K562 (cell line): ENCODE data around the gene SELL. TPM values are rescaled to one million over a fixed set of nuclear protein-coding genes. Genes with fewer than 3 reads are reported as not detected.

Experiments used
- ATAC-seq: fragments of 200-7000 bp; cut with Tn5 transposase; 3 replicates; pipeline ENCODE4 v1.9.1; 2020; ENCODE audit warnings: moderate library complexity
- BruUV-seq: library from RNA; stranded (reverse); fragments of 400-500 nt; replicated peaks from 2 replicates; lab custom pipeline; 2021; lab: Mats Ljungman, UMichigan
- CTCF ChIA-PET: fragments of 300-600 bp; formaldehyde crosslinking; extraction: SDS; loops from one replicate; lab custom pipeline; 2021; ENCODE audit warnings: low intra/inter-chr PET ratio; lab: Yijun Ruan, JAX
- POLR2A ChIA-PET: fragments of 300-600, 350-650 bp; sonication (Branson Sonifier 250); formaldehyde crosslinking; extraction: SDS; loops from one replicate; lab custom pipeline; 2021; ENCODE audit warnings: antibody characterized with exemption, inconsistent platforms; lab: Yijun Ruan, JAX
- DNase-seq, 4 experiments: peaks; one replicate each; pipeline versions ENCODE4 v3.0.0 to v3.0.0-alpha.2; 2011 to 2018; ENCODE audit warnings: low spot score in 3 of 4, mixed read lengths in 3 of 4; ENCODE audit errors: extremely low read depth in 1 of 4
- FAIRE-seq: peaks from 2 replicates; lab custom pipeline; 2011; peaks lifted over from hg19 to GRCh38; lab: Jason Lieb, UNC
- H2AFZ ChIP-seq: 2 replicates; pipeline ENCODE4 v1.6.0; 2011; ENCODE audit warnings: low read depth, low read length, control low read depth, inconsistent platforms
- H3K27ac ChIP-seq: fragments of 200-600 bp; 3 replicates; pipeline ENCODE4 v1.8.0; 2011; ENCODE audit warnings: low read depth, mild to moderate bottlenecking, control low read depth, inconsistent platforms, low read length, moderate library complexity, mixed read lengths; ENCODE audit errors: extremely low read depth
- H3K27me3 ChIP-seq, 2 experiments: fragments of 300-600 bp in 1 of 2; 2 replicates in 1 of 2; 3 replicates in 1 of 2; pipeline versions ENCODE4 v1.6.0 to v1.8.0; 2011; ENCODE audit warnings: inconsistent platforms in 2 of 2, low read length in 2 of 2, mild to moderate bottlenecking in 1 of 2, mixed read lengths in 1 of 2, moderate library complexity in 1 of 2; ENCODE audit not compliant: control insufficient read depth in 2 of 2, insufficient read depth in 2 of 2
- H3K36me3 ChIP-seq: fragments of 300-600 bp; 3 replicates; pipeline ENCODE4 v1.8.0; 2011; ENCODE audit warnings: mild to moderate bottlenecking, low read length, inconsistent platforms; ENCODE audit not compliant: control insufficient read depth, insufficient read depth
- H3K4me1 ChIP-seq, 2 experiments: fragments of 200-600 bp in 1 of 2; replicated peaks in 1 of 2; 2 replicates in 1 of 2; 3 replicates in 1 of 2; pipeline versions ENCODE4 v1.5.1 to v1.8.0; 2011; ENCODE audit warnings: inconsistent platforms in 2 of 2, low read length in 2 of 2, mild to moderate bottlenecking in 1 of 2, mixed read lengths in 1 of 2, moderate library complexity in 1 of 2; ENCODE audit not compliant: control insufficient read depth in 2 of 2, insufficient read depth in 2 of 2
- H3K4me2 ChIP-seq: 2 replicates; pipeline ENCODE4 v1.6.1; 2011; ENCODE audit warnings: low read length, control low read depth, inconsistent platforms, mixed read lengths; ENCODE audit not compliant: insufficient read depth
- H3K4me3 ChIP-seq: fragments of 200-600 bp; sonication (generic), shearing (Covaris generic); 2 replicates; pipeline ENCODE4 v1.5.1; 2016; ENCODE audit warnings: control low read depth, inconsistent platforms
- H3K79me2 ChIP-seq: fragments of 200-600 bp; 3 replicates; pipeline ENCODE4 v1.8.0; 2011; ENCODE audit warnings: low read length, inconsistent platforms; ENCODE audit not compliant: control insufficient read depth, insufficient read depth
- H3K9ac ChIP-seq, 2 experiments: 2 replicates each; pipeline versions ENCODE4 v1.6.0 to v1.6.1; 2011; ENCODE audit warnings: low read depth in 2 of 2, low read length in 2 of 2, control low read depth in 1 of 2, inconsistent platforms in 1 of 2, mild to moderate bottlenecking in 1 of 2, mixed read lengths in 1 of 2; ENCODE audit not compliant: insufficient read depth in 1 of 2
- H3K9me1 ChIP-seq: one replicate; pipeline ENCODE4 v1.6.0; 2011; ENCODE audit warnings: inconsistent platforms, mild to moderate bottlenecking, low read length, moderate library complexity; ENCODE audit not compliant: control insufficient read depth, insufficient read depth
- H3K9me3 ChIP-seq: replicated peaks from 2 replicates; pipeline ENCODE4 v1.5.1; 2011; ENCODE audit warnings: low read depth, low read length, inconsistent platforms; ENCODE audit not compliant: control insufficient read depth, insufficient read depth
- H4K20me1 ChIP-seq: replicated peaks from 2 replicates; pipeline ENCODE4 v1.6.1; 2011; ENCODE audit warnings: low read length, inconsistent platforms, mixed read lengths; ENCODE audit not compliant: control insufficient read depth, insufficient read depth
- EP400 ChIP-seq: fragments of 450-650 bp; IDR thresholded peaks from 2 replicates; pipeline ENCODE4 v1.6.1; 2017; ENCODE audit warnings: antibody characterized with exemption, mild to moderate bottlenecking, moderate library complexity
- POLR3A ChIP-seq: IDR thresholded peaks from 2 replicates; pipeline ENCODE4 v1.6.1; 2011; ENCODE audit warnings: borderline replicate concordance, mild to moderate bottlenecking, moderate library complexity; ENCODE audit not compliant: insufficient read length, insufficient read depth; ENCODE audit errors: extremely low read depth
- RB1 ChIP-seq: fragments of 450-650 bp; IDR thresholded peaks from 2 replicates; pipeline ENCODE4 v1.6.1; 2017; ENCODE audit warnings: low read depth, mild to moderate bottlenecking
- RFX7 ChIP-seq: fragments of 250-450 bp; sonication (Bioruptor Pico); IDR thresholded peaks from 2 replicates; pipeline ENCODE4 v1.5.1; 2021; ENCODE audit warnings: mild to moderate bottlenecking
- WGBS: fragments of 100-300 bp; shearing (Covaris generic); methylation state at CpG from one replicate; pipeline ENCODE4 v1.1.6; 2016; ENCODE audit warnings: low coverage, mixed read lengths; ENCODE audit not compliant: insufficient coverage; ENCODE audit errors: missing lambda C conversion rate; 5-methylcytosine and 5-hydroxymethylcytosine counted together
- in situ Hi-C: fragments of 300-500 bp; cut with MboI; formaldehyde crosslinking; loops from 4 replicates; pipeline ENCODE4 v1.15.0; 2018; ENCODE audit warnings: inconsistent platforms, mixed read lengths
- intact Hi-C: fragments of 100-400 bp; cut with micrococcal nuclease; formaldehyde crosslinking; loops from 2 replicates; pipeline ENCODE4 v1.14.2; 2022
- polyA plus RNA-seq, 8 experiments: library from polyadenylated mRNA; depleted of rRNA in 4 of 8; stranded (reverse) in 5 of 8; unstranded in 3 of 8; fragments of >200 nt; fragmentation: Nextera tagmentation in 2 of 8; fragmentation: Illumina TruSeq in 1 of 8; extraction: Ambion mirVana in 2 of 8; extraction: Trizol in 1 of 8; gene quantifications; 2 replicates each; pipeline versions ENCODE4 v1.2.1 to v1.2.3, GENCODE V29; 2011 to 2014; ENCODE audit warnings: inconsistent platforms in 1 of 8, missing spikeins in 1 of 8
- total RNA-seq, 7 experiments: library from RNA; depleted of rRNA in 6 of 7; stranded (reverse); fragments of >200 nt in 6 of 7; fragmentation: Illumina TruSeq in 2 of 7; extraction: Trizol in 2 of 7; gene quantifications; 2 replicates each; pipeline versions ENCODE4 v1.2.1 to v1.2.3, GENCODE V29; 2011 to 2021; ENCODE audit warnings: low replicate concordance in 1 of 7
- TF ChIP-seq, protein P1 (sequence below): fragments of 450-650 bp; formaldehyde crosslinking; IDR thresholded peaks from 2 replicates; pipeline ENCODE4 v1.4.0; 2020; ENCODE audit warnings: mild to moderate bottlenecking
- TF ChIP-seq, protein P2 (sequence below), 2 experiments: fragments of 450-650 bp in 1 of 2; IDR thresholded peaks; 2 replicates each; pipeline ENCODE4 v1.6.1; 2011 to 2017; ENCODE audit warnings: low read depth in 2 of 2, antibody characterized with exemption in 1 of 2, borderline replicate concordance in 1 of 2, low read length in 1 of 2, mild to moderate bottlenecking in 1 of 2, mixed read lengths in 1 of 2; ENCODE audit not compliant: control insufficient read depth in 1 of 2
- TF ChIP-seq, protein P3 (sequence below): sonication (generic); formaldehyde crosslinking; IDR thresholded peaks from 2 replicates; pipeline ENCODE4 v1.8.1; 2023; ENCODE audit warnings: mild to moderate bottlenecking, missing genetic modification reagents
- TF ChIP-seq, protein P4 (sequence below): sonication (generic); formaldehyde crosslinking; IDR thresholded peaks from 2 replicates; pipeline ENCODE4 v1.8.1; 2022; ENCODE audit warnings: missing genetic modification reagents

SELL gene
- total and polyA plus RNA-seq, 9 of the 15 experiments (the other 6 are each of a cell fraction or from before 2014, with no cell fraction given) = 0.51 TPM; not detected in 8

DNA sequence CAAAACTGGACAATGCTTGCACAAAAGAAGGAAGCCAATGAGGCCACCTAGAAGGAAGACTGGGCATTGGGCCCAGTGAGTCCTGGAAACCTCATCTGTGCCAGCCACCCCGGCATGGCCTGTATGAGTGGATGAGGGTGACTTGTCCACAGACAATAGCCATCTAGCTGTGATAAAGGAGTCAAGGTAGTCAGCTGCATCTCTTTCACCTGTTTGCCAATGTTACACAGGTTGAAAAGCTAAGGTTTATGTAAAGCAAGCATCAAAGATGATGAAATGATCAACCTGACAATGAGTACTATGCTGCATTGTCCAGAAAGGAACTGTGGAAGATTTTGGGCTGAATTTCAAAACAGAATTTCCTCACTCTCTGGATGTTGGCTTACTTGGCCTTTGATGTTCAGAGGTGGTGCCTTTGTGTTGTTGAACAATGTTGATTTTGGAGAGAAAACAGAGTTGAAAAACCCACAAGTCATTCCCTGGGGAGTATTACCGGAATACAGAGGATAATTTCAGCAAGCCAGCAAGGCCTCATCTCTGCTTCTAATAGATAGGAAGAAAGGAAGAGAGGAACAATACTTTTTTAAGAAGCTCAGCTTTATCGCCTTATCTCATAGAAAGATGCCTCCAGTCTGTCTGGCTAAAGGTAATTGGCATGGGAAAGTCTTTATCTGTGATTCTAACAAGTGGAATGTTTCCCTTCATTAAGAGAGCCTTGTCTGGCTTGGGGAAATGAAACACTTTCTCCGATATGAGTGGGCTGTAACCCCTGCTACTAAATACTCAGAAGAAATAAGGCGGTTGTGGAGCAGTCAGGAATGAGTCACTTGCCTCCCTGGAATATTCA lies 33.8 kb upstream of the SELL start:
- intact Hi-C loops (no loop called here), in situ Hi-C loops (no loop called here)
- Histone ChIP-seq H3K9me3 (no peaks in the 10 kb centered on the region), H3K27me3 (no peaks in the 10 kb centered on the region), H2AFZ (no peak overlapping the region), H3K9me1 (no peaks in the 10 kb centered on the region), H3K27ac (no peak overlapping the region), H3K9ac (no peak overlapping the region), H3K36me3 (no peaks in the 10 kb centered on the region), H3K4me3 (no peak overlapping the region), H4K20me1 (no peaks in the 10 kb centered on the region), H3K4me1 (no peaks in the 10 kb centered on the region), H3K4me2 (no peak overlapping the region), H3K79me2 (no peaks in the 10 kb centered on the region)
- 1% methylated on average over 5 of the region's 5 CpGs for WGBS
- DNase-seq (no peak), FAIRE-seq (no peak), ATAC-seq (no peak)
- POLR2A ChIA-PET = no interaction called here
- BruUV-seq = no TSS peak
- CTCF ChIA-PET = no interaction called here
- TF ChIP-seq, protein P1, sequence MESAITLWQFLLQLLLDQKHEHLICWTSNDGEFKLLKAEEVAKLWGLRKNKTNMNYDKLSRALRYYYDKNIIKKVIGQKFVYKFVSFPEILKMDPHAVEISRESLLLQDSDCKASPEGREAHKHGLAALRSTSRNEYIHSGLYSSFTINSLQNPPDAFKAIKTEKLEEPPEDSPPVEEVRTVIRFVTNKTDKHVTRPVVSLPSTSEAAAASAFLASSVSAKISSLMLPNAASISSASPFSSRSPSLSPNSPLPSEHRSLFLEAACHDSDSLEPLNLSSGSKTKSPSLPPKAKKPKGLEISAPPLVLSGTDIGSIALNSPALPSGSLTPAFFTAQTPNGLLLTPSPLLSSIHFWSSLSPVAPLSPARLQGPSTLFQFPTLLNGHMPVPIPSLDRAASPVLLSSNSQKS (CRISPR knock-in tag) = no peak
- TF ChIP-seq, protein P2, sequence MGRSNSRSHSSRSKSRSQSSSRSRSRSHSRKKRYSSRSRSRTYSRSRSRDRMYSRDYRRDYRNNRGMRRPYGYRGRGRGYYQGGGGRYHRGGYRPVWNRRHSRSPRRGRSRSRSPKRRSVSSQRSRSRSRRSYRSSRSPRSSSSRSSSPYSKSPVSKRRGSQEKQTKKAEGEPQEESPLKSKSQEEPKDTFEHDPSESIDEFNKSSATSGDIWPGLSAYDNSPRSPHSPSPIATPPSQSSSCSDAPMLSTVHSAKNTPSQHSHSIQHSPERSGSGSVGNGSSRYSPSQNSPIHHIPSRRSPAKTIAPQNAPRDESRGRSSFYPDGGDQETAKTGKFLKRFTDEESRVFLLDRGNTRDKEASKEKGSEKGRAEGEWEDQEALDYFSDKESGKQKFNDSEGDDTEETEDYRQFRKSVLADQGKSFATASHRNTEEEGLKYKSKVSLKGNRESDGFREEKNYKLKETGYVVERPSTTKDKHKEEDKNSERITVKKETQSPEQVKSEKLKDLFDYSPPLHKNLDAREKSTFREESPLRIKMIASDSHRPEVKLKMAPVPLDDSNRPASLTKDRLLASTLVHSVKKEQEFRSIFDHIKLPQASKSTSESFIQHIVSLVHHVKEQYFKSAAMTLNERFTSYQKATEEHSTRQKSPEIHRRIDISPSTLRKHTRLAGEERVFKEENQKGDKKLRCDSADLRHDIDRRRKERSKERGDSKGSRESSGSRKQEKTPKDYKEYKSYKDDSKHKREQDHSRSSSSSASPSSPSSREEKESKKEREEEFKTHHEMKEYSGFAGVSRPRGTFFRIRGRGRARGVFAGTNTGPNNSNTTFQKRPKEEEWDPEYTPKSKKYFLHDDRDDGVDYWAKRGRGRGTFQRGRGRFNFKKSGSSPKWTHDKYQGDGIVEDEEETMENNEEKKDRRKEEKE (IDR thresholded peaks at IDR 0.05; ENCODE audit: borderline replicate concordance in 1 of 2, control insufficient read depth in 1 of 2, low read depth in 2 of 2, low read length in 1 of 2) = no peak
- TF ChIP-seq EP400 = no peak
- TF ChIP-seq POLR3A = no peak
- TF ChIP-seq RB1 = no peak
- TF ChIP-seq RFX7 = no peak
- TF ChIP-seq, protein P3, sequence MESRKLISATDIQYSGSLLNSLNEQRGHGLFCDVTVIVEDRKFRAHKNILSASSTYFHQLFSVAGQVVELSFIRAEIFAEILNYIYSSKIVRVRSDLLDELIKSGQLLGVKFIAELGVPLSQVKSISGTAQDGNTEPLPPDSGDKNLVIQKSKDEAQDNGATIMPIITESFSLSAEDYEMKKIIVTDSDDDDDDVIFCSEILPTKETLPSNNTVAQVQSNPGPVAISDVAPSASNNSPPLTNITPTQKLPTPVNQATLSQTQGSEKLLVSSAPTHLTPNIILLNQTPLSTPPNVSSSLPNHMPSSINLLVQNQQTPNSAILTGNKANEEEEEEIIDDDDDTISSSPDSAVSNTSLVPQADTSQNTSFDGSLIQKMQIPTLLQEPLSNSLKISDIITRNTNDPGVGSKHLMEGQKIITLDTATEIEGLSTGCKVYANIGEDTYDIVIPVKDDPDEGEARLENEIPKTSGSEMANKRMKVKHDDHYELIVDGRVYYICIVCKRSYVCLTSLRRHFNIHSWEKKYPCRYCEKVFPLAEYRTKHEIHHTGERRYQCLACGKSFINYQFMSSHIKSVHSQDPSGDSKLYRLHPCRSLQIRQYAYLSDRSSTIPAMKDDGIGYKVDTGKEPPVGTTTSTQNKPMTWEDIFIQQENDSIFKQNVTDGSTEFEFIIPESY (CRISPR knock-in tag) = no peak
- TF ChIP-seq, protein P4, sequence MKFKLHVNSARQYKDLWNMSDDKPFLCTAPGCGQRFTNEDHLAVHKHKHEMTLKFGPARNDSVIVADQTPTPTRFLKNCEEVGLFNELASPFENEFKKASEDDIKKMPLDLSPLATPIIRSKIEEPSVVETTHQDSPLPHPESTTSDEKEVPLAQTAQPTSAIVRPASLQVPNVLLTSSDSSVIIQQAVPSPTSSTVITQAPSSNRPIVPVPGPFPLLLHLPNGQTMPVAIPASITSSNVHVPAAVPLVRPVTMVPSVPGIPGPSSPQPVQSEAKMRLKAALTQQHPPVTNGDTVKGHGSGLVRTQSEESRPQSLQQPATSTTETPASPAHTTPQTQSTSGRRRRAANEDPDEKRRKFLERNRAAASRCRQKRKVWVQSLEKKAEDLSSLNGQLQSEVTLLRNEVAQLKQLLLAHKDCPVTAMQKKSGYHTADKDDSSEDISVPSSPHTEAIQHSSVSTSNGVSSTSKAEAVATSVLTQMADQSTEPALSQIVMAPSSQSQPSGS (CRISPR knock-in tag) = no peak
